ENCODE data around the gene CCKAR.

The CCKAR gene

DNA sequence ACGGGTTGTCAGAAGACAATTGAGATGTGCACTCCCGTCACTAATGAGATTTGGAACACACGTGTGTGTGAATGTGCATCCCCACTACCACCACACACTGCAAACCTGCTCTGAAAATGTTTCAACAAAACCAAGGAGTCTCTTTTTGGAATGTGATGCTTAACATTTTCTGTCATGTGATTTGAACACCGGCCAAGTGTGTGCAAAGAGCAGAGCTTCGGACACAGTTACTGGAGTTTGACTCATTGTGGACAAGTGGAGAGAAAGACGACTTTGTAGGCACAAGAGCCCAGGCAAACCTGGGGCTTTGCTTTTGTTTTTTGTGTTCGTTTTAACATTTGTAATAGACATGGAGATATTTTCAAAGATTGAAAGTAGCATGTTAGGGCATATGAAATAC is 49.2 kb downstream of the CCKAR start:
- no CpG with 5 or more reads among the region's 7 CpGs for WGBS (ENCODE audit: insufficient coverage, insufficient read length)
- DNase-seq (ENCODE audit: low read depth, low spot score) = no peak

DNA sequence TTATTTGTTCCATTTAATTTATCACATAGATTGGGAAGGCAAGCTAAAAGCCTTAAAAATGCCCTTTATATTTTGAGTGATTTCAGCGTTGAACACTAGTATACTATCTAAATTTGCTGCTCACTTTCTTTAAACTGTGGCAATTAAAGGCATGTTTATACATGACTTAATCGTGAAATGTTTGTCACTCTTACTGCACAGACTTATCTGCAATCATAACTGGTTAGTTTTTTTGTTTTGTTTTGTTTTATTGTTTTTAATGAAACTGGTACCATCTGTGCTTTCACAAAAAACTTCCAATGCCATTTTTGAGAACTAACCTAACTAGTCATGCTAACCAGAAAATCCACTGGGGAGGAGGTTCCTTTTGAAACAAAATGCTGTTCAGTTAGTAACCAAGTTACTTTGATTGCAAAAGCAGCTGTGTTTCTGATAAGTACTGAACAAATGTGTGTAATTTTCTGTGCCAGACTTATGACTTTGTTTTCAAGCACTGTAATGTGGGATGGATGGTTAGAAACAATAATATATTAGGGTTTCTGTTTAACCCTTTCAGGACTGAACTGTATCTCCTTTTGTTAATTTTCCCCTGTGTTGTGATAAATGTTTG is 56.1 kb downstream of the CCKAR start:
- H3K4me3 ChIP-seq (ENCODE audit: low read length) = no peak overlapping the region
- H3K9me3 ChIP-seq (ENCODE audit: control insufficient read depth, insufficient read depth, low read length) = no peaks in the 10 kb centered on the region
- H3K27ac ChIP-seq (ENCODE audit: low read length) = no peak overlapping the region
- peaks cover 14% of the 10 kb centered on the region; the same call in 1 of the 2 replicates for H3K36me3 ChIP-seq (ENCODE audit: control insufficient read depth, insufficient read depth, low read length)
- no peaks in the 10 kb centered on the region for H3K27me3 ChIP-seq (ENCODE audit: control insufficient read depth, insufficient read depth, low read length)
- no peak for DNase-seq (ENCODE audit: low read depth, low spot score)
- no CpG with 5 or more reads among the region's 2 CpGs for WGBS (ENCODE audit: insufficient coverage, insufficient read length)
- no peaks in the 10 kb centered on the region for H3K4me1 ChIP-seq (ENCODE audit: control insufficient read depth, insufficient read depth, low read length)

More for the DNA sequence above, 49.2 kb downstream of the CCKAR start:
- Histone ChIP-seq H3K9me3 (ENCODE audit: control insufficient read depth, insufficient read depth, low read length) (peaks cover 2% of the 10 kb centered on the region; the same call in 1 of the 2 replicates), H3K27me3 (ENCODE audit: control insufficient read depth, insufficient read depth, low read length) (no peaks in the 10 kb centered on the region), H3K27ac (ENCODE audit: low read length) (no peak overlapping the region), H3K36me3 (ENCODE audit: control insufficient read depth, insufficient read depth, low read length) (peaks cover 7% of the 10 kb centered on the region; the same call in 1 of the 2 replicates), H3K4me1 (ENCODE audit: control insufficient read depth, insufficient read depth, low read length) (no peaks in the 10 kb centered on the region), H3K4me3 (ENCODE audit: low read length) (no peak overlapping the region)

DNA sequence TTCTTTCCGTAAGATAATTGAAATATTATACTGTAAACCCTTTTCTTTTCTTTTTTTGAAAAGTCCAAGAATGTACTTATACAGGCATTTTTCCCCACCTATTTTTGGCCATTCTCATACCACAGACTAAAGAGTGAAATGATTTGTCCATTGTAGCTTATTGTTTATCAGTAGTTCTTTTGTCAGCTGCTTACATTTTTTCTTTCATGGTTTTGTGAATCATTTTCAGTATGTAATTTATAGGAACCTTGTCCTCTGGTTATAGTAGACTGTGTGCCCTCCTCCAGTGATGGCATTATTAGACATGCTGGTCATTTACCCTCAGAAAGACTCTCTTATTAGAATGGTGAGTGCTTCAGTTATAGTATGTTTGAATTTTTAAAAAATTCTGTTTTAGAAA is 56.7 kb downstream of the CCKAR start:
- no peak for DNase-seq (ENCODE audit: low read depth, low spot score)

DNA sequence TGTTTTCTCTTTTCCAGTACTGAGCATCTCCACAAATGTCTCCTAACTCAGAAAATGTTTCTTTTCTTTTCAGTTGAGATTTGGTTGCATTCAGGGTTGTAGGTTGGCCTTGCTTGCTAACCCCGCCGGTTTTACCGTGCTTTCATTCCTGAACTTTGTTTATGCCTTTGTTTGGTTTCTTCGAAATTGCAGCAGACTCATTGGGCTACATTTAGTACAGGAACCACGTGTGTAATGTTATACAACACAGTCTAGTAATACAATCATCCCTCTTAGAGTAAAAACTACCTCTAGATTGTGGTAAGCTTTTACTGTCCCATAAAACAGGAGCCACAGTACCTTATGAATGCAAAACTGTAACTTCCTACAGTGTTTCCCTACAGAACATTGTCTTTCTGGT is 57.9 kb downstream of the CCKAR start:
- no peak for DNase-seq (ENCODE audit: low read depth, low spot score)
- WGBS (ENCODE audit: insufficient coverage, insufficient read length) = no CpG with 5 or more reads among the region's 5 CpGs
- no peak overlapping the region for H3K27ac ChIP-seq (ENCODE audit: low read length)
- H3K27me3 ChIP-seq (ENCODE audit: control insufficient read depth, insufficient read depth, low read length) = no peaks in the 10 kb centered on the region
- H3K4me1 ChIP-seq (ENCODE audit: control insufficient read depth, insufficient read depth, low read length) = no peaks in the 10 kb centered on the region
- H3K36me3 ChIP-seq (ENCODE audit: control insufficient read depth, insufficient read depth, low read length) = peaks cover 8% of the 10 kb centered on the region; the same call in 1 of the 2 replicates
- no peaks in the 10 kb centered on the region for H3K9me3 ChIP-seq (ENCODE audit: control insufficient read depth, insufficient read depth, low read length)
- no peak overlapping the region for H3K4me3 ChIP-seq (ENCODE audit: low read length)

More for the DNA sequence above, 56.7 kb downstream of the CCKAR start:
- Histone ChIP-seq H3K4me3 (ENCODE audit: low read length) (no peak overlapping the region), H3K9me3 (ENCODE audit: control insufficient read depth, insufficient read depth, low read length) (no peaks in the 10 kb centered on the region), H3K27me3 (ENCODE audit: control insufficient read depth, insufficient read depth, low read length) (no peaks in the 10 kb centered on the region), H3K4me1 (ENCODE audit: control insufficient read depth, insufficient read depth, low read length) (no peaks in the 10 kb centered on the region), H3K36me3 (ENCODE audit: control insufficient read depth, insufficient read depth, low read length) (peaks cover 13% of the 10 kb centered on the region; the same call in 1 of the 2 replicates), H3K27ac (ENCODE audit: low read length) (no peak overlapping the region)
- no CpG with 5 or more reads among the region's 1 CpG for WGBS (ENCODE audit: insufficient coverage, insufficient read length)

DNA sequence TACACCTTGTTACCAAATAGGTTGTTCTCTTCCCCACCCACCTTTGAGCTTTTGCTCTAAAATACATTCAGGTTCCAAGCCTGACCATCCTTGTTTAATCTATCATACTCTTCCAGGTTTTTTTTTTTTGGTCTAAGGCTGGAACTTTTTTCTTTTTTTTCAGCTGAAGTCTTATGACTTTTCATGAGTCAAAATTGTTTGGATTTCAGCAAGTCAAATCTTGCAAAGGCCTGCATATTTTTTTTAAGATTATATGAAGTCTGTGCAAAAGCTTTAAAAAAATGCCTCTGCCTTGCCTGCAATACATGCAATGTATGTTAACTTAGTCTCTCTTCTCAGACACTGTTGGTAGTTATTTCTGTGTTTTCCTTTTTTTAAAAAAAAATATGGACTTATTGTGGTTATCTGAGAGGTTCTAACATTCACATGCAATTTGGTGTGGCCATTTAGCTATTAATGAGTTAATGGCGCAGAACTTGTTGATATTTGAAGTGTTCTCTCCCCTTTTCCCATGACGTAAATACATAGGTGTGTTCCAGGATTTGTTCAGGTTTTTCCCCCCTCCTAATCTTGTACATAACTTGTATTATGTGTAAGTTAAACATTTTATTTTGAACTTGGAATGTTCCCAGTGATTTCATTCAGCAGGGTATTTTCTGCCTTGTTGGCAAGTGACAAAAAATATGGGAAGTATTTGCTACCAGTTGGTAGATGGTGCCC is 58.7 kb downstream of the CCKAR start:
- H3K27ac ChIP-seq (ENCODE audit: low read length) = no peak overlapping the region
- no CpG with 5 or more reads among the region's 2 CpGs for WGBS (ENCODE audit: insufficient coverage, insufficient read length)

More for the DNA sequence above, 58.7 kb downstream of the CCKAR start:
- Histone ChIP-seq H3K4me3 (ENCODE audit: low read length) (no peak overlapping the region), H3K27me3 (ENCODE audit: control insufficient read depth, insufficient read depth, low read length) (no peaks in the 10 kb centered on the region), H3K4me1 (ENCODE audit: control insufficient read depth, insufficient read depth, low read length) (no peaks in the 10 kb centered on the region), H3K9me3 (ENCODE audit: control insufficient read depth, insufficient read depth, low read length) (no peaks in the 10 kb centered on the region), H3K36me3 (ENCODE audit: control insufficient read depth, insufficient read depth, low read length) (peaks cover 14% of the 10 kb centered on the region; the same call in 1 of the 2 replicates)
- DNase-seq (ENCODE audit: low read depth, low spot score) = no peak
